ENCODE measurements around the gene SCAND1. TPM values are rescaled to one million over a fixed set of nuclear protein-coding genes. Genes with fewer than 3 reads are reported as not detected.

The SCAND1 gene
- total RNA-seq, 4 donors from 2014 or later: 88.4 to 182 (median 125) TPM

DNA sequence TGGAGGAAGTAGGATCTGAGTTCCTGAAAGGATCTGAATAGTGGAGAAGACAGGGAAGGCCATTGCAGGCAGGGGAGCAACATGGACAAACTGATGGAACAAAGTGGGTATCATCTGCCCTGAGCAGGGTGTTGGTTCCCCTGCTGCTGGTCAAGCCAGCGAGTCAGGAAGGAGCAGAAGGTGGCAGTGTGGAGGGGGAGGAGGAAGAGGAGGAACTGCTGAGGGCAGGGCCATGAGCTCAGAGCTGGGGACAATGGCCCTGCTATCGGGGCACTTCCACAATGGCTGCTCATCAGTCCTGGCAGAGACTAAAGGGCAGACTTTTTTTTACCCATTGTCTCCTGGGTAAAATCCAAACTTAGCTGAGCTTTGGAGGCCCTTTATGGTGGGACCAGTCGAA is 27.7 kb upstream of the SCAND1 start:
- intact Hi-C loops (cut with DNase I): no loop called here
- no peak overlapping the region for H3K27ac ChIP-seq
- no peak overlapping the region for H3K4me3 ChIP-seq (replicated peaks in 1 of 3)
- H3K36me3 ChIP-seq: no peaks in the 10 kb centered on the region
- DNase-seq: no peak
- 66 to 68% methylated on average over 3 of the region's 3 CpGs for WGBS, 2 donors
- no peaks in the 10 kb centered on the region for H3K9me3 ChIP-seq
- no peaks in the 10 kb centered on the region for H3K27me3 ChIP-seq
- no peaks in the 10 kb centered on the region for H3K4me1 ChIP-seq
- no peak for TF ChIP-seq POLR2A (IDR thresholded peaks at IDR 0.05)
- TF ChIP-seq, protein P1, sequence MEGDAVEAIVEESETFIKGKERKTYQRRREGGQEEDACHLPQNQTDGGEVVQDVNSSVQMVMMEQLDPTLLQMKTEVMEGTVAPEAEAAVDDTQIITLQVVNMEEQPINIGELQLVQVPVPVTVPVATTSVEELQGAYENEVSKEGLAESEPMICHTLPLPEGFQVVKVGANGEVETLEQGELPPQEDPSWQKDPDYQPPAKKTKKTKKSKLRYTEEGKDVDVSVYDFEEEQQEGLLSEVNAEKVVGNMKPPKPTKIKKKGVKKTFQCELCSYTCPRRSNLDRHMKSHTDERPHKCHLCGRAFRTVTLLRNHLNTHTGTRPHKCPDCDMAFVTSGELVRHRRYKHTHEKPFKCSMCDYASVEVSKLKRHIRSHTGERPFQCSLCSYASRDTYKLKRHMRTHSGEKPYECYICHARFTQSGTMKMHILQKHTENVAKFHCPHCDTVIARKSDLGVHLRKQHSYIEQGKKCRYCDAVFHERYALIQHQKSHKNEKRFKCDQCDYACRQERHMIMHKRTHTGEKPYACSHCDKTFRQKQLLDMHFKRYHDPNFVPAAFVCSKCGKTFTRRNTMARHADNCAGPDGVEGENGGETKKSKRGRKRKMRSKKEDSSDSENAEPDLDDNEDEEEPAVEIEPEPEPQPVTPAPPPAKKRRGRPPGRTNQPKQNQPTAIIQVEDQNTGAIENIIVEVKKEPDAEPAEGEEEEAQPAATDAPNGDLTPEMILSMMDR (IDR thresholded peaks at IDR 0.05): no peak

DNA sequence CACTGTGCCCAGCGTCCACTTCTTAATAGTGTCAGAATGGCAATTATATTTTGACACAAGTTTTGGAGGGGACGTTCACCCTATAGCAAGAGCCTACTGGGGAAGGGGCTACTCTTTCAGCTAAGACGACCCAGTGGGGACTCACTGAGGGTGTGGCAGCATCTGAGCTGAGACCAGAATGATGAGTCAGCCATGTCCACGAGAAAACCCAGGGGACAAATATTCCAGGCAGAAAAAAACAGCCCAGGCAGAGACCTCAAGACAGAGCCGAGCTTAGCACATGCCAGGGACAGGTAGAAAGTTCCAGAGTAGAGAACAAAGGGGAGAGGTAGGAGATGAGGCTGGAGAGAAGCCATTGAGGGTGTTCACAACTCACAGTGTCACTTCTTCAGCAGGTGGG is 25.2 kb upstream of the SCAND1 start:
- no peak for DNase-seq
- Histone ChIP-seq H3K9me3 (no peaks in the 10 kb centered on the region), H3K36me3 (no peaks in the 10 kb centered on the region), H3K4me3 (replicated peaks in 1 of 3) (no peak overlapping the region), H3K27ac (no peak overlapping the region), H3K4me1 (no peaks in the 10 kb centered on the region), H3K27me3 (no peaks in the 10 kb centered on the region)
- intact Hi-C loops (cut with DNase I): no loop called here
- 64 to 79% methylated on average over 5 of the region's 5 CpGs for WGBS, 2 donors
- TF ChIP-seq, protein P1 (IDR thresholded peaks at IDR 0.05): no peak
- TF ChIP-seq POLR2A (IDR thresholded peaks at IDR 0.05): no peak

DNA sequence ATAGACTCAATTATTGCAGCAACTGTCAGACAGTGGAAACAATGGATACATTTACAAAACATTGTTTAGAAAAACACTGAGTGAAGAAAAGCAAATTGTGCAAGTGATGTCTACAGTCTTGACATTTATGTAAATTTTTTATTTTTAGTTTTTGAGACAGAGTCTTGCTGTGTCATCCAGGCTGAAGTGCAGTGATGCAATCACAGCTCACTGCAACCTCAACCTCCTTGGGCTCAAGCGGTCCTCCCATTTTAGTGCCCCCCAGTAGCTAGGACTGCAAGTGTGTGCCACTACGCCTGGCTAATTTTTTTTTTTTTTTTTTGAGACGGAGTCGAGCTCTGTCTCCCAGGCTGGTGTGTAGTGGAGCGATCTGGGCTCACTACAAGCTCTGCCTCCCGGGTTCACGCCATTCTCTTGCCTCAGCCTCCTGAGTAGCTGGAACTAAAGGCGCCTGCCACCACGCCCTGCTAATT is 23.8 kb upstream of the SCAND1 start:
- 85 to 92% methylated on average over 9 of the region's 9 CpGs for WGBS, 2 donors
- Histone ChIP-seq H3K27ac (no peak overlapping the region), H3K36me3 (no peaks in the 10 kb centered on the region), H3K27me3 (no peaks in the 10 kb centered on the region), H3K4me3 (replicated peaks in 1 of 3) (no peak overlapping the region), H3K4me1 (no peaks in the 10 kb centered on the region), H3K9me3 (no peaks in the 10 kb centered on the region)
- DNase-seq: no peak
- no peak for TF ChIP-seq POLR2A (IDR thresholded peaks at IDR 0.05)
- TF ChIP-seq, protein P1 (IDR thresholded peaks at IDR 0.05): no peak
- intact Hi-C loops (cut with DNase I): no loop called here

DNA sequence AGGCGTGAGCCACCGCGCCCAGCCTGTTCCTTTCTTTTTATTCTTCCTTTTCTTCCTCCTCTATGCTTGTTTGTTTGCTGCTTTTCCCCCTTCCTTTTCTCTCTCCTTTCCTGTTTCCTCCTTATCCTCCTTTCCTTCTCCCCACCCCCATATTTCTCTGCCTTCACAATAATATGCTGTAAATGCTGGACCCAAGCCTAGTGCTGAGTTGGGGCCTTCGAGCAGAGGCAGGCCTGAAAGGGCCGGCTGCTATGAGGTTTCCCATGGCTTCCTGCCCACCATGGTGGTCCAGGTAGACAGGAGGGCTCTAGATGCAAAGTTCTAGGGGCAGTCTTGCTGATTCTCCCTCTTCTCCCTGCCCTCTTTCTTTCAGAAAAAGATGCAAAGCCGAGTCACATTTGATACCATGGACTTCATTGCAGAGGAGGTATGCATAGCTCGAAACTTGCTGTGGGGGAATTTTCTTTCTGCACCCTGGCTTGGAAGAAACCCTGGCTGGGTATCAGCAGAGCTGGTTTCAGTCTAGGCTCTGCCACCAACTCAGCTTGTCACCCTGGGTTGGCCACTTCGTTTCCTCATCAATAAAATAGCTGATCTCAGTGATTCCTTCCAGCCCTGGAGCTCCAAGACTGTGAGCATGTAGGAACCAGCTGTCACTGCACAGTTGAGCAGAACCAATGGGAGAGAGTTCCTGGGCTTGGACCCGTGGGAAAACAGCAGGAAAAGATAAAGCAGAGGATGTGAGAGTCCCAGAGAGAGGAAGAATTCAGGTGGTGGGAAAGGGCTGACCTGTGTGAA is 21.5 kb upstream of the SCAND1 start:
- 76 to 78% methylated on average over 9 of the region's 9 CpGs for WGBS, 2 donors
- no peaks in the 10 kb centered on the region for H3K36me3 ChIP-seq
- TF ChIP-seq POLR2A (IDR thresholded peaks at IDR 0.05): no peak
- TF ChIP-seq, protein P1 (IDR thresholded peaks at IDR 0.05): no peak

DNA sequence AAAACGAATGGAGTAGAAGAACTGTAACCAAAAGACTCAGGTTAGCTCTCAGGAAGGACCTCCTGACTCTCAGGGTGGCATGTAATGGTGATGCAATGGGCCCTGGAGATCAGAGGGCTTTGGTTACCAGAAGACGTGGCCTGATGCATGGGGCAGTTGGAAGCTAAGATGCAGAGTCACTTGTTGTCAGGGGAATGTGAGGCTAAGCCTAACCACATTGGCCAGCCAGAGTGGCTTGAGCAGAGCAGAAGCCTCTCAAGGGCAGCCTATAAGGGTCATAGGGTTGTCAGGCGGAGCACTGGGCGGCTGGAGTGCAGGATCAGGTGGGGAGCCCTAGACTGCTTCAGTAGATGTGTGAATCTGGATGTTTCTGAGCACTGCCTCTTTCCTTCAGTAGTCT is 20.0 kb upstream of the SCAND1 start:
- no peaks in the 10 kb centered on the region for H3K9me3 ChIP-seq
- WGBS, 2 donors: 82 to 83% methylated on average over 4 of the region's 4 CpGs
- H3K27ac ChIP-seq: no peak overlapping the region
- no peaks in the 10 kb centered on the region for H3K4me1 ChIP-seq
- intact Hi-C loops (cut with DNase I): no loop called here
- no peaks in the 10 kb centered on the region for H3K27me3 ChIP-seq
- no peak for DNase-seq
- TF ChIP-seq POLR2A (IDR thresholded peaks at IDR 0.05): no peak
- TF ChIP-seq, protein P1 (IDR thresholded peaks at IDR 0.05): no peak
- H3K4me3 ChIP-seq (replicated peaks in 1 of 3): no peak overlapping the region
- H3K36me3 ChIP-seq: no peaks in the 10 kb centered on the region

More for the DNA sequence above, 21.5 kb upstream of the SCAND1 start:
- Histone ChIP-seq H3K4me3 (replicated peaks in 1 of 3) (no peak overlapping the region), H3K27me3 (no peaks in the 10 kb centered on the region), H3K27ac (no peak overlapping the region), H3K9me3 (no peaks in the 10 kb centered on the region), H3K4me1 (no peaks in the 10 kb centered on the region)
- intact Hi-C loops (cut with DNase I): no loop called here
- DNase-seq: no peak

All from thyroid gland (tissue), 4 donors.